A673 (cell line): ENCODE data around the gene BOD1L1. TPM values are rescaled to one million over a fixed set of nuclear protein-coding genes. Genes with fewer than 3 reads are reported as not detected.
A peak's percentile ranks its signal among the peaks of the same experiment; 100 is the strongest.

Experiments
- BruUV-seq: library from RNA; stranded (reverse); fragments of 400-500 nt; replicated peaks from 2 replicates; lab custom pipeline; 2021; lab: Mats Ljungman, UMichigan
- CTCF ChIA-PET: fragments of 300-600 bp; sonication (Branson Sonifier 250); formaldehyde crosslinking; loops from one replicate; lab custom pipeline; 2022; ENCODE audit warnings: antibody characterized with exemption; lab: Charles Lee
- POLR2A ChIA-PET: fragments of 300-600 bp; sonication (Branson Sonifier 250); formaldehyde crosslinking; loops from one replicate; lab custom pipeline; 2022; ENCODE audit warnings: antibody characterized with exemption; ENCODE audit not compliant: low non-redundant PET; lab: Charles Lee
- DNase-seq: peaks from one replicate; pipeline ENCODE4 v3.0.0-alpha.2; 2015; ENCODE audit warnings: low spot score
- H3K27ac ChIP-seq: fragments of 200-600 bp; sonication (generic); 2 replicates; pipeline ENCODE4 v1.5.1; 2016; ENCODE audit warnings: mixed run types, low read depth, mild to moderate bottlenecking, mixed read lengths, antibody characterized with exemption, low read length; ENCODE audit not compliant: poor library complexity, severe bottlenecking
- H3K27me3 ChIP-seq: fragments of 200-600 bp; sonication (generic); replicated peaks from 2 replicates; pipeline ENCODE4 v1.6.1; 2017; ENCODE audit warnings: mixed run types, low read depth, mild to moderate bottlenecking, mixed read lengths, antibody characterized with exemption, low read length; ENCODE audit not compliant: insufficient read depth, poor library complexity
- H3K36me3 ChIP-seq: fragments of 200-600 bp; sonication (generic); 2 replicates; pipeline ENCODE4 v1.6.1; 2016; ENCODE audit warnings: mixed run types, mild to moderate bottlenecking, mixed read lengths, antibody characterized with exemption, low read length; ENCODE audit not compliant: insufficient read depth, poor library complexity, severe bottlenecking
- H3K4me1 ChIP-seq: fragments of 200-600 bp; sonication (generic); 2 replicates; pipeline ENCODE4 v1.6.1; 2017; ENCODE audit warnings: mixed run types, mild to moderate bottlenecking, mixed read lengths, antibody characterized with exemption, low read length; ENCODE audit not compliant: insufficient read depth, poor library complexity, severe bottlenecking
- H3K4me3 ChIP-seq: fragments of 200-600 bp; sonication (generic); 2 replicates; pipeline ENCODE4 v1.5.1; 2016; ENCODE audit warnings: low read depth, mixed run types, mild to moderate bottlenecking, mixed read lengths, low read length; ENCODE audit not compliant: poor library complexity, severe bottlenecking
- H3K9me3 ChIP-seq: fragments of 200-600 bp; sonication (generic); 2 replicates; pipeline ENCODE4 v1.6.1; 2016; ENCODE audit warnings: mixed run types, low read depth, mild to moderate bottlenecking, mixed read lengths, antibody characterized with exemption, low read length; ENCODE audit not compliant: poor library complexity, severe bottlenecking
- CTCF ChIP-seq: fragments of 300-800, 200-600 bp; sonication (generic); conservative IDR thresholded peaks from 2 replicates; pipeline ENCODE4 v1.5.1; 2017; ENCODE audit warnings: low read depth, mild to moderate bottlenecking, antibody characterized with exemption, low read length, moderate library complexity, mixed read lengths
- EZH2 ChIP-seq: fragments of 200-600 bp; sonication (generic); IDR thresholded peaks from 2 replicates; pipeline ENCODE4 v1.6.1; 2017; ENCODE audit warnings: borderline replicate concordance, low read depth, mild to moderate bottlenecking, mixed read lengths, antibody characterized with exemption, low read length; ENCODE audit not compliant: poor library complexity, severe bottlenecking
- intact Hi-C: fragments of 100-400 bp; cut with micrococcal nuclease; formaldehyde crosslinking; loops from one replicate; pipeline ENCODE4 v1.10.0; 2022; ENCODE audit not compliant: unreplicated experiment
- total RNA-seq: library from RNA; stranded (reverse); gene quantifications from 2 replicates; pipeline ENCODE4 v1.2.3, GENCODE V29; 2021

The BOD1L1 gene
- total RNA-seq, 1 experiment from 2014 or later, result 44.8 TPM

DNA sequence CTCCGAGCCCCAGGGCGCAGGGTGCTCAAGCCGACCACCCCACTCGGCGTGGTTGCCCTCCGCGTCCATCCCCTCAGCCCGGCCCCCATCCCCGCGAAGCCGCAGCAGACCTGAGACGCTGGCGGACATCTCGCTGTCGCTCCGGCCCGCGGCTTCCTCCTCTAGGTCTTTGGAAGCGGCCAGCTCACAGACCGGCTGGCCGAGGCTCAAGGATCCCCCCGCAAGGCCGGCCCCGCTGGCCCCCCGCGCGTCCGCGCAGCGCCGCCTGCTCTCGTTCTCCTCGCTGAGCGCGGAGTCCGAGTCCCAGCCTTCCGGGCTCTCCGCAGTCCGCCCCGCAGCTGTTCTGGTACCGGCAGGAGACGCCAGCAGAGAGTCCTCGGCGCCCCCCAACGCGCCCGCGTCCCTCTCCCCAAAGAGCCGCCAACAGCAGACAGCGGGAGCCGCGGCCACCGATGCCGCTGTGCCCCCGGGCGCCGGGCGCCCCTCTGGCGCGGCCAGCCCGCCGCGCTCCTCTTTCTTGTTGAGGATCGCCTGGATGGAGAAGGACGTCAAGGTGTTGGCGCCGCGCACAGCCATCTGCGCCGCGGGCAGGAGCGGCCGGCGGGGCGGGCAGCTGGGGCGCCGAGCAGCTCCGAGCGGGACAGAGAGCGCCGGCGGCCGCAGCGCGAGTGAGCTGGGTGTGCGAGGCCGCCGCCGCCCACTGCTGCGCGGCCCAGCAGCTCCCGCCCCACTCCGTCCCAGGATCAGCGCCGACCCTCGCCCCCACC, 83.5 kb downstream of the BOD1L1 start, which contains the start of gene NKX3-2:
Gene NKX3-2 (minus strand): TSS at position 670 of the 767 bp plus-strand sequence. CDS start 94 bp downstream, at position 576.
- Histone ChIP-seq H3K9me3 (no peaks in the 10 kb centered on the region), H3K4me1 (peaks cover 5% of the 10 kb centered on the region), H3K27me3 (no peaks in the 10 kb centered on the region), H3K36me3 (no peaks in the 10 kb centered on the region), H3K4me3 (peak within 1 kb of the TSS; percentile 70), H3K27ac (peak within 1 kb of the TSS; percentile 80)
- intact Hi-C loops, result loop anchor here (2.0 kb wide), 1 partner anchor 61 kb away; no protein-coding TSS in a partner anchor
- BruUV-seq, result no TSS peak
- CTCF ChIA-PET, result no interaction called here
- TF ChIP-seq CTCF (no peak), EZH2 (no peak)
- POLR2A ChIA-PET, result no interaction called here
- DNase-seq, result peak; percentile 16

GRCh38 chr4:13543032-13543838, 84.3 kb downstream of the BOD1L1 start:
- BruUV-seq, result no TSS peak
- no peaks in the 10 kb centered on the region for H3K36me3 ChIP-seq
- H3K4me3 ChIP-seq, result peak overlapping the region; percentile 70
- no peaks in the 10 kb centered on the region for H3K9me3 ChIP-seq
- peaks cover 5% of the 10 kb centered on the region for H3K4me1 ChIP-seq
- H3K27me3 ChIP-seq, result no peaks in the 10 kb centered on the region
- intact Hi-C loops, result no loop called here
- ChIA-PET CTCF (no interaction called here), POLR2A (no interaction called here)
- H3K27ac ChIP-seq, result no peak overlapping the region
- TF ChIP-seq CTCF, result no peak
- no peak for TF ChIP-seq EZH2
- DNase-seq, result no peak

- POLR2A ChIA-PET, result no interaction called here
- CTCF ChIA-PET, result no interaction called here
- H3K4me3 ChIP-seq, result no peak overlapping the region
- no peak overlapping the region for H3K27ac ChIP-seq
- BruUV-seq, result no TSS peak
- DNase-seq, result no peak
- no peaks in the 10 kb centered on the region for H3K36me3 ChIP-seq
- no peaks in the 10 kb centered on the region for H3K9me3 ChIP-seq
- intact Hi-C loops, result no loop called here
- no peaks in the 10 kb centered on the region for H3K27me3 ChIP-seq
- peaks cover 5% of the 10 kb centered on the region for H3K4me1 ChIP-seq
- TF ChIP-seq CTCF (no peak), EZH2 (no peak)
Observed at GRCh38 chr4:13542577-13543031, 84.9 kb downstream of the BOD1L1 start.
